GM04503 (cell line): ENCODE measurements around the gene SF3A1.

ENCODE experiments used
- DNase-seq: peaks from one replicate; pipeline ENCODE4 v3.0.0-alpha.2; 2012; ENCODE audit warnings: low read depth

SF3A1 gene

GRCh38 chr22:30323246-30323645 lies 33.4 kb downstream of the SF3A1 start:
- DNase-seq, result no peak

GRCh38 chr22:30321461-30321860 lies 35.2 kb downstream of the SF3A1 start:
- no peak for DNase-seq

GRCh38 chr22:30320021-30320556 lies 36.6 kb downstream of the SF3A1 start:
- no peak for DNase-seq

GRCh38 chr22:30318799-30319419 lies 37.8 kb downstream of the SF3A1 start:
- no peak for DNase-seq

- DNase-seq, result no peak
Measured at GRCh38 chr22:30317778-30318177, 38.9 kb downstream of the SF3A1 start.

- DNase-seq, result no peak
Measured at GRCh38 chr22:30315962-30316576, 40.6 kb downstream of the SF3A1 start.

- DNase-seq, result no peak
Measured at GRCh38 chr22:30314915-30315314, 41.8 kb downstream of the SF3A1 start.

GRCh38 chr22:30313527-30314363 lies 42.9 kb downstream of the SF3A1 start:
- no peak for DNase-seq

- DNase-seq, result no peak
Measured at GRCh38 chr22:30312053-30312452, 44.6 kb downstream of the SF3A1 start.

- DNase-seq, result peak; percentile 75
Measured at GRCh38 chr22:30310881-30311771, 45.6 kb downstream of the SF3A1 start.

GRCh38 chr22:30309951-30310741 lies 46.5 kb downstream of the SF3A1 start:
- DNase-seq, result peak; percentile 71

GRCh38 chr22:30308518-30309230 lies 48.0 kb downstream of the SF3A1 start:
- DNase-seq, result no peak

- no peak for DNase-seq
Measured at GRCh38 chr22:30308093-30308492, 48.6 kb downstream of the SF3A1 start.

GRCh38 chr22:30307041-30307574 lies 49.6 kb downstream of the SF3A1 start:
- no peak for DNase-seq

- no peak for DNase-seq
Measured at GRCh38 chr22:30306627-30307011, 50.1 kb downstream of the SF3A1 start.

- no peak for DNase-seq
Measured at GRCh38 chr22:30305906-30306626, 50.6 kb downstream of the SF3A1 start.

GRCh38 chr22:30305519-30305905 lies 51.2 kb downstream of the SF3A1 start:
- DNase-seq, result no peak

- no peak for DNase-seq
Measured at GRCh38 chr22:30304495-30305244, 52.0 kb downstream of the SF3A1 start.

- no peak for DNase-seq
Measured at GRCh38 chr22:30302810-30303138, 53.9 kb downstream of the SF3A1 start.
